ENCODE data around the gene HES3.

DNA sequence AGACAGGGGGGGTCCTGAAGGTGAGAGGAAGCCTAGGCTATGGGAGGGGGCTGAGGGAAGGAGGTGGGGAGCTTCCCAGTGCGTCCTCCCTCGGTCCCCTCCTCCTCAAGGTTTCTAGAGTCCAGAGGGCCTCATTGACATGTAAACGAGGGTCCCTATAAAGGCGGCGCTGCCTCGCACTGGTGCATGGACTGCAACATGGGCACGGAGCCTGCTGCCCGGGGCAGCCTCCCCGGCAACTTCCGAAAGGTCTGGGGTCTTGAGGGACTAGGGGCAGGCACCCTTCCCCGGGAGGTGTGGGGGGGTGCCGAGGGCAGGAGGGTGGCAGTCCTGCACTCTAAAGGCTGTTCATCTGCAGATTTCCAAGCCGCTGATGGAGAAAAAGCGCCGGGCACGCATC is at the start of gene HES3:
- TF ChIP-seq, protein P1, sequence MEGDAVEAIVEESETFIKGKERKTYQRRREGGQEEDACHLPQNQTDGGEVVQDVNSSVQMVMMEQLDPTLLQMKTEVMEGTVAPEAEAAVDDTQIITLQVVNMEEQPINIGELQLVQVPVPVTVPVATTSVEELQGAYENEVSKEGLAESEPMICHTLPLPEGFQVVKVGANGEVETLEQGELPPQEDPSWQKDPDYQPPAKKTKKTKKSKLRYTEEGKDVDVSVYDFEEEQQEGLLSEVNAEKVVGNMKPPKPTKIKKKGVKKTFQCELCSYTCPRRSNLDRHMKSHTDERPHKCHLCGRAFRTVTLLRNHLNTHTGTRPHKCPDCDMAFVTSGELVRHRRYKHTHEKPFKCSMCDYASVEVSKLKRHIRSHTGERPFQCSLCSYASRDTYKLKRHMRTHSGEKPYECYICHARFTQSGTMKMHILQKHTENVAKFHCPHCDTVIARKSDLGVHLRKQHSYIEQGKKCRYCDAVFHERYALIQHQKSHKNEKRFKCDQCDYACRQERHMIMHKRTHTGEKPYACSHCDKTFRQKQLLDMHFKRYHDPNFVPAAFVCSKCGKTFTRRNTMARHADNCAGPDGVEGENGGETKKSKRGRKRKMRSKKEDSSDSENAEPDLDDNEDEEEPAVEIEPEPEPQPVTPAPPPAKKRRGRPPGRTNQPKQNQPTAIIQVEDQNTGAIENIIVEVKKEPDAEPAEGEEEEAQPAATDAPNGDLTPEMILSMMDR (IDR thresholded peaks at IDR 0.05 in 2 of 3, conservative IDR thresholded peaks at IDR 0.05 in 1 of 3; ENCODE audit: control insufficient read depth in 2 of 3, extremely low read depth in 1 of 3, insufficient read depth in 1 of 3, low read depth in 3 of 3, low read length in 3 of 3) = no peak
- no peak for TF ChIP-seq MYC (IDR thresholded peaks at IDR 0.05; ENCODE audit: insufficient read depth, insufficient read length, insufficient replicate concordance, low read length, severe bottlenecking)
- no peak for TF ChIP-seq SIN3A (IDR thresholded peaks at IDR 0.05; ENCODE audit: low read depth, low read length)
- no peak for TF ChIP-seq RAD21 (IDR thresholded peaks at IDR 0.05; ENCODE audit: insufficient read depth, low read depth, low read length)
- TF ChIP-seq, protein P2, sequence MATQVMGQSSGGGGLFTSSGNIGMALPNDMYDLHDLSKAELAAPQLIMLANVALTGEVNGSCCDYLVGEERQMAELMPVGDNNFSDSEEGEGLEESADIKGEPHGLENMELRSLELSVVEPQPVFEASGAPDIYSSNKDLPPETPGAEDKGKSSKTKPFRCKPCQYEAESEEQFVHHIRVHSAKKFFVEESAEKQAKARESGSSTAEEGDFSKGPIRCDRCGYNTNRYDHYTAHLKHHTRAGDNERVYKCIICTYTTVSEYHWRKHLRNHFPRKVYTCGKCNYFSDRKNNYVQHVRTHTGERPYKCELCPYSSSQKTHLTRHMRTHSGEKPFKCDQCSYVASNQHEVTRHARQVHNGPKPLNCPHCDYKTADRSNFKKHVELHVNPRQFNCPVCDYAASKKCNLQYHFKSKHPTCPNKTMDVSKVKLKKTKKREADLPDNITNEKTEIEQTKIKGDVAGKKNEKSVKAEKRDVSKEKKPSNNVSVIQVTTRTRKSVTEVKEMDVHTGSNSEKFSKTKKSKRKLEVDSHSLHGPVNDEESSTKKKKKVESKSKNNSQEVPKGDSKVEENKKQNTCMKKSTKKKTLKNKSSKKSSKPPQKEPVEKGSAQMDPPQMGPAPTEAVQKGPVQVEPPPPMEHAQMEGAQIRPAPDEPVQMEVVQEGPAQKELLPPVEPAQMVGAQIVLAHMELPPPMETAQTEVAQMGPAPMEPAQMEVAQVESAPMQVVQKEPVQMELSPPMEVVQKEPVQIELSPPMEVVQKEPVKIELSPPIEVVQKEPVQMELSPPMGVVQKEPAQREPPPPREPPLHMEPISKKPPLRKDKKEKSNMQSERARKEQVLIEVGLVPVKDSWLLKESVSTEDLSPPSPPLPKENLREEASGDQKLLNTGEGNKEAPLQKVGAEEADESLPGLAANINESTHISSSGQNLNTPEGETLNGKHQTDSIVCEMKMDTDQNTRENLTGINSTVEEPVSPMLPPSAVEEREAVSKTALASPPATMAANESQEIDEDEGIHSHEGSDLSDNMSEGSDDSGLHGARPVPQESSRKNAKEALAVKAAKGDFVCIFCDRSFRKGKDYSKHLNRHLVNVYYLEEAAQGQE (IDR thresholded peaks at IDR 0.05; ENCODE audit: low read depth, low read length) = no peak
- TF ChIP-seq GATAD2B (conservative IDR thresholded peaks at IDR 0.05; ENCODE audit: low read depth) = no peak
- TF ChIP-seq GABPA (IDR thresholded peaks at IDR 0.05; ENCODE audit: low read depth) = no peak
- TF ChIP-seq RFX5 (IDR thresholded peaks at IDR 0.05; ENCODE audit: low read depth, low read length) = no peak
- TF ChIP-seq, protein P3, sequence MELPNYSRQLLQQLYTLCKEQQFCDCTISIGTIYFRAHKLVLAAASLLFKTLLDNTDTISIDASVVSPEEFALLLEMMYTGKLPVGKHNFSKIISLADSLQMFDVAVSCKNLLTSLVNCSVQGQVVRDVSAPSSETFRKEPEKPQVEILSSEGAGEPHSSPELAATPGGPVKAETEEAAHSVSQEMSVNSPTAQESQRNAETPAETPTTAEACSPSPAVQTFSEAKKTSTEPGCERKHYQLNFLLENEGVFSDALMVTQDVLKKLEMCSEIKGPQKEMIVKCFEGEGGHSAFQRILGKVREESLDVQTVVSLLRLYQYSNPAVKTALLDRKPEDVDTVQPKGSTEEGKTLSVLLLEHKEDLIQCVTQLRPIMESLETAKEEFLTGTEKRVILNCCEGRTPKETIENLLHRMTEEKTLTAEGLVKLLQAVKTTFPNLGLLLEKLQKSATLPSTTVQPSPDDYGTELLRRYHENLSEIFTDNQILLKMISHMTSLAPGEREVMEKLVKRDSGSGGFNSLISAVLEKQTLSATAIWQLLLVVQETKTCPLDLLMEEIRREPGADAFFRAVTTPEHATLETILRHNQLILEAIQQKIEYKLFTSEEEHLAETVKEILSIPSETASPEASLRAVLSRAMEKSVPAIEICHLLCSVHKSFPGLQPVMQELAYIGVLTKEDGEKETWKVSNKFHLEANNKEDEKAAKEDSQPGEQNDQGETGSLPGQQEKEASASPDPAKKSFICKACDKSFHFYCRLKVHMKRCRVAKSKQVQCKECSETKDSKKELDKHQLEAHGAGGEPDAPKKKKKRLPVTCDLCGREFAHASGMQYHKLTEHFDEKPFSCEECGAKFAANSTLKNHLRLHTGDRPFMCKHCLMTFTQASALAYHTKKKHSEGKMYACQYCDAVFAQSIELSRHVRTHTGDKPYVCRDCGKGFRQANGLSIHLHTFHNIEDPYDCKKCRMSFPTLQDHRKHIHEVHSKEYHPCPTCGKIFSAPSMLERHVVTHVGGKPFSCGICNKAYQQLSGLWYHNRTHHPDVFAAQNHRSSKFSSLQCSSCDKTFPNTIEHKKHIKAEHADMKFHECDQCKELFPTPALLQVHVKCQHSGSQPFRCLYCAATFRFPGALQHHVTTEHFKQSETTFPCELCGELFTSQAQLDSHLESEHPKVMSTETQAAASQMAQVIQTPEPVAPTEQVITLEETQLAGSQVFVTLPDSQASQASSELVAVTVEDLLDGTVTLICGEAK (IDR thresholded peaks at IDR 0.05; ENCODE audit: borderline replicate concordance) = no peak
- no peak for TF ChIP-seq TCF12 (IDR thresholded peaks at IDR 0.05; ENCODE audit: low read depth, low read length)
- TF ChIP-seq, protein P4, sequence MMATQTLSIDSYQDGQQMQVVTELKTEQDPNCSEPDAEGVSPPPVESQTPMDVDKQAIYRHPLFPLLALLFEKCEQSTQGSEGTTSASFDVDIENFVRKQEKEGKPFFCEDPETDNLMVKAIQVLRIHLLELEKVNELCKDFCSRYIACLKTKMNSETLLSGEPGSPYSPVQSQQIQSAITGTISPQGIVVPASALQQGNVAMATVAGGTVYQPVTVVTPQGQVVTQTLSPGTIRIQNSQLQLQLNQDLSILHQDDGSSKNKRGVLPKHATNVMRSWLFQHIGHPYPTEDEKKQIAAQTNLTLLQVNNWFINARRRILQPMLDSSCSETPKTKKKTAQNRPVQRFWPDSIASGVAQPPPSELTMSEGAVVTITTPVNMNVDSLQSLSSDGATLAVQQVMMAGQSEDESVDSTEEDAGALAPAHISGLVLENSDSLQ (IDR thresholded peaks at IDR 0.05) = no peak
- TF ChIP-seq POLR2A (IDR thresholded peaks at IDR 0.05; ENCODE audit: low read depth, low read length) = no peak
- no peak for TF ChIP-seq EZH2 (IDR thresholded peaks at IDR 0.05; ENCODE audit: borderline replicate concordance, control insufficient read depth, low read depth, low read length)

All from GM12878 (cell line).